Stimulated activated CD4-positive, alpha-beta T cell treated with anti-CD3 and anti-CD28 coated beads, Interleukin-4, amount 100 ng/mL, for 48 hours (primary cell): Measurements from ENCODE around the gene PTMA.
A peak's percentile ranks its signal among the peaks of the same experiment; 100 is the strongest.

Source experiments
- DNase-seq, 2 donors: peaks; one replicate each; pipeline ENCODE4 v3.0.0-alpha.2; 2020; ENCODE audit warnings: low read depth in 2 of 2

The PTMA gene

DNA sequence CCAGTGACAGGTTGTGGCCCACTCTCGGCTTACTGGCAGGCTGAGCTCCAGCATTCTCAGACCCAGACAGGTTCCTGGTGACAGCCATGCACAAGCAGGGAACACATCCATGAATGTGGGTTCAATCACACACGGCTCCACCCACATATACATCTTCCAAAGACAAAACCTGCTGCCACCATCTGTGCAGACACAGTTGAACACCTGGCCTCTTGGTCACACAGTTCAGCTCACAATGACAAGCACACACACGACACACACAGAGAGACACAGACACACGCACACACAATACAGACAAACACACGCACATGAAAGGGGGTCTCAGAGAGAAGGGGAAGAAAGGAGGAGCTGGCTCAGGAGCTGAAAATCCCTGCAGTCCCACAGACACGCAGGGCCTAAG lies 32.1 kb upstream of the PTMA start:
- no peak for DNase-seq

DNA sequence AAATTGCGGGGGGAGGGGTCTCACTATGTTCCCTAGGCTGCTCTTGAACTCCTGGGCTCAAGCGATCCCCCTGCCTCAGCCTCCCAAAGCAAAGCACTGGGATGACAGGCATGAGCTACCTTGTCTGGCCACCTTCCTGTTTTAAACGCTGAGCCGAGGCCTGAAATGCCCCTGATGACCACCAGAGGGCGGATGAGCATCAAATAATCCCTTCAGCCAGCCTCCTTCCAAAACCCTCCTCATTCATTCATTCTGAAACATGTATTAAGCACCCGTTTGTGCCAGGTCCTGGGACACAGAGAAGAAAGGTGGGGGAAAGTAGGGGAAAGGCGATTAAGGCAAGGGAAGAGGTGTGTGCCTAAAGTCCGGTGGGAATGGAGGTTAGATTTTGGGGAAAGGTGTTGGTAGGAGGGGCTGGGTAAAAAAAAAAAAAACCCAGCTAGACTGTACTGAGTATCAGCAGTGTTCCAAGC lies 30.7 kb upstream of the PTMA start:
- peak; percentile 72 to 78 for DNase-seq

DNA sequence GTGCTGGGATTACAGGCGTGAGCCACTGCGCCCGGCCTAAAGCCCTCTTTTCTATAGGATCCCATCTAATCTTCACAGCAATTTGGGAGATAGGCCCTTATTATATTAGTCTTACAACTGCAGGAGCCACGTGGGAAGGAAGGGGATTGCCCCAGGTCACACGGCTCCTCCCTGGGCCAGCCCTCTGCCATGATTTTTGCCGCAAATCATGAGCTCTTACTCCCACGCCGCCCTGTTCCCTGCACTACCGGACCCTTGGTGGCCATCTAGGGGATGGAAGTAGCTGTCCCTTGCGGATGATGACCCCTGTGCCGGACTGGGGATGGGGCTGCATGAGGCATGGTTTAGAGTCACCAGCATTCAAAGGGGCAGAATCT lies 28.4 kb upstream of the PTMA start:
- DNase-seq, result no peak

DNA sequence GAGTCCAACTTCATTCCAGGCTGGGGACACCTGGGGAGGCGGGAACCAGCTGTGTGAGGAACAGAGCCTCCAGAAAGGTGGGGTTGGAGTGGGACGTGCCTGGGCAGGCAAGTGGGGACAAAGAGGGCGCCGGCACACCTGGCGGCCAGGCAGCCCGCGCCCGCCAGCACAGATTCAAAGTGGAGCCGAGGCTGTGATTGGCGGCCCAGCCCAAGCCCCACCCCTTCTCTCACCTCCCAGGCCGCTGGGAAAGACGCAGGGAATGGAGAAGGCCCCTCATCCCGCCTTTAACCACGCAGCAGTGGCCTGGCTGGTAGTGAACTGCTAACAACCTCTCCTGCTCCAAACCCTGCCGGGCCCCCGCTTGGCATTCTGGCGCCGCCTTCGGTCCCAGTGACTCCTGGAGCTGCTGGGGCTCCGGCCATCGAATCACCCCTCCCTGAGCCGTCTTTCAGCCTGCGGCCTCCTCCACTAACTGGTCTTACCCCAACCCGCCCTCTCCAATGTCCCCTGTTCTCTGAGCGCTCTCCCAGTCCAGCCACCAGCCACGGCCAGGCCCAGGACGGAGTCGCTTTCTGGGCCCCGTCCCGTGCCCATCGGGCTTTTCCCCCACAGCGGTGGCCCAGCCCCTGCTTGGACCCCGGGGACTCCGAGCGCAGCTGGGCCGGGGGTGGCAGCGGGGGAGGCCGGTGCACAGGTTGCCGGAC lies 27.9 kb upstream of the PTMA start:
- no peak for DNase-seq

DNA sequence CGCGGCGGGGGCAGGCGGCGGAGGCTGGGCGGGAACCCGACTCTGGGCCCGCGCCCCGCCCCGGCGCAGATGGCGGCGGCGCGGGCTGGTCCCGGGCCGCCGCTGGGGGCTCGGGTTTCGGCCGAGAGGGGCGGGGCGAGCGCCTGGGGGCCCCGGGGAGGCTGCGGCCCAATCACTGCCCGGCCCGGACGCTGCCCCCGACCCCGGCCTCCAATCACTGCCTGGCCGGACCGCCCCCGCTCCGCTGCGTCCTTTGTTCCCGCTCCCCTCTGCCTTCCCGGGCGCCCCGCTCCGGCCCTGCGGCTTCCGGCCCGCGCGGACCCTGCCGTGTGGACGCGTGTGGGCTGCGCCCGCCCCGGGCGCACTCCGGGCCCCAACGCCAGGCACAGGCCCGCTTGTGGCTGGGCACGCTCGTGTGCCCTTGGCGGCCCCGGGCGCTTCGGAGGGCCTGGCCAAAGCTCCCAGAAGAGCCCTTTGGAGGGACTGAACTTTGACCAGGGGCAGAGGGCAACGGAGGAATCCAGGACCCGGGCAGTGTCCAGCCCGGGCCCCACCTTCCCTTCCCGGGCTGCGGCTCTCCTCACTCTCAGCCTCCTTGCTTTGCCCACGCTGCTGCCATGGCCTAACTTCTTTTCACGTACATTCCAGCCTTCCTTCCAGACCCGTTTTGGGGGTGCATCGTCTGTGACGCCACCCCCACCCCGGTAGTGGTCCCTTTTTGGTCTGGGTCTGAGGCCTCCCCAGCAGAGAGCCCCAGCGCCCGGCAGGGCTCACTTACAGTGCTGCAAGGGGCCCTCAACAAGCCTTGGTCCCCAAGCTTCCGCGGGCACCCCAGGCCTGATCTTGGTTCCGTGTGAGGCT lies 27.1 kb upstream of the PTMA start:
- DNase-seq, result no peak

DNA sequence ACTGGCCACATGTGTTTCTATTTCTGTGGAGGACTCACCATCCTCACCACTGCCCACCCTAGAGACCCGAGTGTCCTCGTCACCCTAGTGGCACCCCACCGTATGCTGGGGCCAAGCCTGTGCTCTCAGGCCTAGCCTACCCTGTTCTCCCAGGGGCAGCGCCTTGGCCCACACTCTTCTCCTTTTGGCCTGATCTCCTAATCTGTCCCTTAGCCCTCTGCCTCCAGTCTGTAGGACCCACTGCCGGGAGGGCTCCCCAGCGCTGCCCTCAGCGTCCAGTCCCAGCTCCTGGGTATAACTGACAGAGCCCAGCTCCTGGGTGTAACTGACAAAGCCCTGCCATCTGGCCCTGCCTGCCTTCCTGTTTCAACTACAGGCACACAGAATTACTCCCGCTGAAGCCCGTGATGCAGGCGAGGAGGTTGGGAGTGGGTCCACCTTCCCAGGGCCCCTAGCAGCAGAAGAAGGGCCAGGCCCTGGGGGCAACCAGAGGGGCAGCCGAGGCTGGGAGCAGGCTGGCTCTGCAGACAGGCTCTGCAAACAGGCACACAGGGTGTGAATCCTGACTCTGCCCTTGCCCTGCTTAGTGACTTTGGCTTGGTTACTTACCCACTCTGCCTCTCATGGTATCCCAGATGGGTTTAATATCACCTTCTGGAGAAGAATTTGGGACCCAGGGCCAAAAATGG lies 25.6 kb upstream of the PTMA start:
- DNase-seq, result no peak

DNA sequence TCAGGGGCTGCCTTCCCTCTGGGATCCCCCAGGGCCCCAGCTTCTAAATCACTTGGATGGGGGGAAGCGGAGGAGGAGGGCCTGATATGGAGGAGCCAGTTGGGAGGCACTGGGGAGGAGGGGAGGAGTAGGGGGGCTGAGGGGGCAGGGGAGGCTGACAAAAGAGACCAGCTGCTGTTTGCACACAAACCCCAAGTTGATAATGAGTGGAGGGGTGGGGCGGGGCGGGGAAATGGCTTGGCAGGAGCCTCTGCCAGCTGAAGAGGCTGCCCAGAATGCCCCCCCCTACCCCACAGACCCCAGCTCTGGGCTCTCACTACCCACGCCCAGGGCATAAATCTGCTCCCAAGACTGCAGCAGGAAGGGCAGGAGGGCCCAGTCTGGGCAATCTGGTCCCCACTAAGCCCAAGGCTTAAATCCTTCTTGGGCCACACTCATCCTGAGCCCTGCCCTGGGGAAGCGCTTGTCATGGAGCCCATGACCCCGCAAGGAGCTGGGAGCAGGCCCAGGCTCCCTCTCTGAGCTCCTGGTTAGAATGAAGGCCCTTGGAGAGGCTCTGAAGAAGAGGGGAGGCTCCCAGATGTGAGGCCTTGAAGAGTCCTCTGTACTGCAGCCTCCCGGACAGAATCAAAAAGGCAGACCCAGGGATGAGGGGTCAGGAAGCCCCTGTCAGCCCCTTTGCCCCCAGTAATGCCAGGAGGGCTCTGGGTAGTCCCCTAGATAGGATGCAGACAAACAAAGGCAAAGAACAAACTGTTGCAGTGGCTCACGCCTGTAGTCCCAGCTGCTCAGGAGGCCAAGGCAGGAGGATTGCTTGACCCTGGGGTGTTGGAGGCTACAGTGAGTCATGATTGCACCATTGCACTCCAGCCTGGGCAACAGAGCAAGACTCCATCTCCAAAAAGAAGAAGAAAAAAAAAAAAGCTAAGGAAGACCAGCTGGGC lies 24.8 kb upstream of the PTMA start:
- DNase-seq, result no peak

DNA sequence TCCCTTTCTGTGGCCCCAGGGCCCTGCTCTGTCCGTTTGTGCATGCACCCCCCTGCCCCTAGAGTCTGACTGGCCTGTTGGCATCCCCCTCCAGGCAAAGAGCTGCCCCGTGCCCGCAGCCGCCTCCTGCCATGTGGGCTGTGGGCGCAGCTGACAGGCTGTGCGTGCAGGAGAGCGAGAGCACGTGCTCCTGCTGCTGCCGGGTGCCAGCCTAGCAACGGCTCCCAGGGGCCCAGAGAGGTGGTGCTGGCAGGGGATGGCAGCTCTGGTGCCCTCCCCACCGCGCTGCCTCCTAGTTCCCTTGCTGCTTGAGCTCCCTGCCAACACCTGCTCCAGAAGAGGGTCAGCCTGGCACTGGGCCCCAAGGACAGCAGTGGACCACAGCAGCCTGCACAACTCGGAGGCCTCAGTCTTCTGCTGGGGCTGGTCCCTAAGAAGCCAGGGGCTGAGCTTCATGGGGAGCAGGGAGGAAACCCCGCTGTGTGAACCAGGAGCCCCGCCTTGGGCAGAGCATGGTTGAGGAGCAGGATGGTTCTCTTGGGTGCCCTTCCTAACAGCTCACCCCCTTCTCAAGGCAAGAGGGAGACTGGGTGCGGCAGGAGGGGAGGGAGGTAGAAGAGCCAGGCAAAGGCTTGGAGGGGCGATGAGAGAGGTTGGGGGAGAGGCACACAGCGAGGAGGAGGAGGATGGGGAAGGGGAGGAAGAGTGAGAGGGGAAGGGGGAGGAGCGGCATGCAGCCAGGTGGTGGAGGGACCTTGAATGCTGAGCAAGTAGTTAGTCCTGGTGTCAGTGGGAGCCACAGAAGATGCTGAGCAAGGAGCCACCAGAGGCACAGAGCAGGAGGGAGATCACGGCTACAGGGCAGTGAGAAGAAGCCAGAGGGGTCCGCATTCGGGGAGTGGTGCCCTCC lies 23.8 kb upstream of the PTMA start:
- DNase-seq, result no peak

DNA sequence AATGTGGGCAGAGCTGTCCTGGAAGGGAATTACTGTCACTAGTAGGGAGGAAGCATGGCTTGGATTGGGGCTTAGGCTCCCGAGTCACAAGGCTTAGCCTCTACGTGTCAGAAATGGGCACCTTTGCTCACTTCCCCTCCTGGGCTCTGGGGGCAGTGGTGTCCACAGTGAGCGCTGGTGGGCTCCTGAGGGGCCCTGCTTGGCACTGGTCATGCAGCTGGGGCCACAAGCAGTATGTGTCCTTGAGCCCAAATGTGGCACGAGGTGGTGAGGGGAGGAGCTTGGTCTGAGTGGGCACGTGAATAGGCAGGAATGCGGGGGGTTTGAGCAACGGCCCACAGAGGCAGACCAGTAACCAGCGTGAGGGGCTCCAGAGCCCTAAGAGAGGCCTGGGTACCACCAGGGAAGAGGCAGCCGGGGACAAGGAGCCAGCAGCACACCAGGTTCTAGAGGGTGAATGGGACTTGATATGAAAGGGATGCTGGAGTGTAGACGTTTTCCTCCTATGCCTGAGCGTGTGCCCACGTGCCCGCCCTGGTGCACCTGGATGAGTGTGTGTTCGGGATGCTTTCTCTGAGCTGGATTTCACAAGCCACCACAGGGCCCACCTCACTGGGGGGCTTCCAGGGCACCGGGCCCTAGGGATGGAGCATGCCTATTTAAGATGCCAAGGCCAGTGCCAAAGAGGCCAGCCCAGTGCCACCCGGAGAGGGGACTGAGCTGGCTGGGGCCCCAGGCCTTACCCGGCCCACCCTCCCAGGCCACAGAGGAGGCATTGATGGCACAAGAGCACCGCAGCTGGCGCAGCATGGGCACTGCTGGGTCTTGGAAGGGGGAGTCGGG lies 22.8 kb upstream of the PTMA start:
- no peak for DNase-seq

DNA sequence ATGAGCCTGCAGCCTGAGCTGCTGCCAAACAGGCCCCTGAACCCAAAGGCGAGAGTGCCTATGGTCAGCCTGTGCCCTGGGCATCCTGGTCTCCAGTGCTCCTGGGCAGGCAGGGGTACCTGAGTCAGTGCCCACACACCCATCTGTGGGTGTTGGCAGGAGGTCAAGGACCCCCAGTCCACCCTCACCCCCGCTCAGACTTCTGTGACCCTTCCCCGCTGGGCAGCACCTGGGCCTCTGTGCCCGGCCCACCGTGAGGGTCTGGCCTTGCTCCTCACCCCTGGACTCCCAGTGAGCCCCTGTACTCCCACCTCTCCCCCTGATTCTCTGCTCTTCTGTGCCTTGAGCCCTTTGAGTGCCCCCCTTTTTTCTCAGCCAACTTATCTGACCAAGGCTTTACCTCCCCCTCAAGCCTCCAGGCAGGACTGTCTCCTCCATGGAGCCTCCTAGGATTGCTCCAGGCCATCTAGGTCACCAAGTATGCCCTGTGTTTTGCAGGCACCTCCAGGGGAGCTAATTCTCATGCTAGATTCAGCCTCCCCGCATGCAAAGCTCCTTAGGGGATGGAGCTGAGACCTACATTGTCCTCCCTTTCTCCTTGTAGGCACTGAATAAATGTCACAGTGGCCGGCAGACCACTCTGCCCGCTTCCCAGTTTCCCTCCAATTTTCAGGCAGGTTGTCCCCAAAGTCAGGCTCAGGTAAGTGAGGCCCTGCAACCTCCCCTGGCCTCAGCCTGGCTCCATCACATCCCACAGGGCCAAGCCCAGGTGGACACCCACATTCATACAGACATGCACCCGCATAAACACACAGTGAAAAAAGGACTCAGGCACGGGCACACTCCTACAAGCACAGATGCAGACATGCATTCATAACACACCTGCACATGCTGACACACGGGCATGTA lies 21.9 kb upstream of the PTMA start:
- no peak for DNase-seq

DNA sequence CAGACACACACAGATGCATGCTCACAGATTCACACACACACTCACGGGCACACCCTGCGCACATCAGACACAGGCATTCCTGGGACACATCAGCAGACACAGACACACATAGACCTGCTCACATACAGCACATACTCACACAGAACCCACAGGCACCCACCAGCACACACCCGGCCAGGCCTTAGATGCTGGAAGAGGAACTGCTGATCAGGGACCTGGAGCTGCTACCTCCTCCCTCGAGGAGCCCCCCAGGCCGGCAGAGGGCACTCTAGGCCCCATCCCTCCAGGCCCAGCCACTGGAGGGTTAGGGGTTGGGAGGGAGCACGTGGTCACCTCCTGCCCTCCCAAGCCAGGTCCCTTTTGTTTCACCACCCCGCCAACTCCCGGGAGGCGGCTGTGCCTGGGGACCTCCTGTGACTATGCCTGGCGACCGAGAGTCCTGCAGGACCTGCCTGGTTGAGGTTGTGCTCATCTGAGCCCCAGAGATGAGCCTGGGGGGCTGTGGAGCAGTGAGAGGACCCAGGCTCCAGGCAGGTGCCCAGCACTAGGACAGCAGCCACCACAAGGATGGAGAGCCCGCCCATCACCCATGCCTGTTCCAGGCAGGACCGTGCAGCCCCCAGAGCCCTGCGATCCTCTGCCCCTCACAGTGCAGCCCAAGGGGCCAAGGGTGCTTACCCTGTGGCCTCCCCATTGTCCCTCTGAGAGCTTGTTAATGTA lies 21.0 kb upstream of the PTMA start:
- peak; percentile 60 to 66 for DNase-seq

DNA sequence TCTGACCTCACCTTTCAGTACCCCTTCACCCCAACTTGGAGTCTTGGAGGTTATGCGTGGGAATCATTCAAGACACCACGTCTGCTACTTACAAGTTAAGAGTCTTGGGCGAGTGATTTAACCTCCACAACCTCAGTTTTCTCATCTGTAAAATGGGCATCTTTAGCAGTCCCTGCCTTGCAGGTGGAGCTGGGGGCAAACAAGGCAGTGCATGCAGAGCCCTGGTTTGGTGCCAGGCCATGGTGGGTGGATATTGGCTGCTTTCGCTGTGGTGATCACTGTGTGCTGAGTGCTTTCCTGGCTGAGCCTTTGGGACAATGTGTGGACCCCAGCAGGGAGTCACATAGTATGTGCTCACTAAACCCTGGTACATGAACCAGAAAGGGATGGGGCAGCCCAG lies 20.4 kb upstream of the PTMA start:
- no peak for DNase-seq

DNA sequence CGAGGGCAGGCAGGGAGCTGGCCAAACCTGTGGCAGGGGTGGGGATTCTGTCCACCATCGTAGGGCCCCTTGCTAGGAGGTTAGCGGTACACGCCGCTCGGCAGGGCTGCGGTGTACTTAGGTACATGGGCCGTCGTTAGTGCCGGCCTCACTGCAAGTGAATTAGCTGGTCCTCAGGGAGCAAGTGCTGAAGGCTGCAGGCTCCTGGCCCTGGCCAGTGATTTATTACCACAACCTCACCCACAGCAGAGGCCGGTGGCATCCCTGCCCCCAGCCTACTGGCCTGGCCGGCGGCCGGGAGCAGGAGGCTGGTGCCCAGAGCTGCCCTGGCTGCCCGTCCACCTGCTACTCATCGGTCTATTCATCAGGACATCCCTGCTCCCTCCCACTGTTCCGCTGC lies 19.6 kb upstream of the PTMA start:
- no peak for DNase-seq

DNA sequence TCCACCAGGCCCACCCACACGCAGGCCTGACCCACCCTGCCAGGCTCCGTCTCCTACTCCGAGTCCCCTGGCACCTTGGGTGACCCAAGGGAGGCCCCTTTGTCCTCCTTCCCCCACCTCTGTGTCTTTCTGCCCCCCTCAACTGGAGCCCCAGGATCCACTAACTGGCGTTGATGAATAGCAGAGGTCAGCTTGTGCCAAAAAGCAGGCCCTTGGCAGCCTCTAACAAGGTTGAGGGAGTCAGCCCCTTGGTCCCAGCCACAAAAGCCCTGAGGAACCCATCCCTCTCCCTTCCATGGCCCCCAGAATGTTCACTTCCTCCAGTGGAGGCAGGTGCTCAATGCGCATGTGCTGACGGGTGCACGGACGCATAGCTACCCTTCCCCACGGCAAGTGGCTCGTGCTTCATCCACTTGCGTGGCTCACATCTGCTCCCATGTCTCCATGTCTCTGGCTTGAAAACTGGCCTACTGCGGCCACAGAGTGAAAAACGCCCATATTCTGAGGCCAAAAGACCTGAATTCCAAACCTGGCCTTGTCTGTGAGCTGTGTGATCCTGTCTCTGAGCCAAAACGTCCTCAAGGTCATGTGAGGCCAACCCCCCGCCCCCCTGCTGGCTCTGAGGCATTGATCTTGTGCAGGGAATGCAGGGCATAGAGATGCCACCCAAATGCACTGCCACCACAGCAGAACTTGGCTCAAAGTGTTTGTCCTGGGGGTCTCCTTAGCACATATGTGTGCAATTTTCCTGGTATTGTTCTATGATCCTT lies 19.0 kb upstream of the PTMA start:
- no peak for DNase-seq

DNA sequence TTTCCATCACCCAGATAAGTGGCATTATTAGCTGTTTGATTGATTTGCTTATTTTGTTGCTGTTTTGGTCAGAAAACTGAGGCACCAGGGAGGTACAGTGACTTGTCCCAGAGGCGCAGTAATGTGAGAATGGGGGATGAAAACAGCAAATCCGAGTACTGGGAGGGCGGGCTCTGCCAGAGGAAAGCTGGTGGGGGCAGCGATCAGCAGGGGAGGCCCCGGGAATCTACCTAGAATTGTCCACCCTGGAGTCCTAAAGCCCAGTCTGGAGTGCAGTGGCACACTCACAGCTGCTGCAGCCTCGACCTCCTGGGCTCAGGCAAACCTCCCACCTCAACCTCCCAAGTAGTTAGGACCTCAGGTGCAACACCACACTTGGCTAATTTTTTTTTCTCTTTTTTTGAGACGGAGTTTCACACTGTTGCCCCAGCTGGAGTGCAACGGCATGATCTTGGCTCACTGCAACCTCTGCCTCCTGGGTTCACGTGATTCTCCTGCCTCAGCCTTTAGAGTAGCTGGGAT lies 17.0 kb upstream of the PTMA start:
- DNase-seq, result no peak

DNA sequence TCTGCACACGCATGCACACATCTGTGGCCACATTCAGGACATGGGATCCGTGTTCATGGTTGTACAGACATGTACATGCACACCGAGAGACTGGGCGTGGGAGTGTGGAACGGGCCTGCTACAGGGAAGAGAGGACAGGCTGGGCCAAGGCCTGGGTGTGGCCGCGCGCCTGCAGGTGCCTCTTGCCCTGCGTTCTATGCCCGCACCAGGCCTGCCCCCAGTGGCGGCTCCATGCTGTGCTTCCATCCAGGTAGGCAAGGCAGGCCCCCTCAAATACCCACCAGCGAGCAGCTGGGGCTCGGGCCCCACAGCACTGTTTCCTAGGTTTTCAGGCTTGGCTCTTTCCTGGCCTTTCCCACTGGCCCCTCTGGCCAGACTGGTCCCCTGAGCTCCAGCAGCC lies 15.5 kb upstream of the PTMA start:
- DNase-seq, result no peak

DNA sequence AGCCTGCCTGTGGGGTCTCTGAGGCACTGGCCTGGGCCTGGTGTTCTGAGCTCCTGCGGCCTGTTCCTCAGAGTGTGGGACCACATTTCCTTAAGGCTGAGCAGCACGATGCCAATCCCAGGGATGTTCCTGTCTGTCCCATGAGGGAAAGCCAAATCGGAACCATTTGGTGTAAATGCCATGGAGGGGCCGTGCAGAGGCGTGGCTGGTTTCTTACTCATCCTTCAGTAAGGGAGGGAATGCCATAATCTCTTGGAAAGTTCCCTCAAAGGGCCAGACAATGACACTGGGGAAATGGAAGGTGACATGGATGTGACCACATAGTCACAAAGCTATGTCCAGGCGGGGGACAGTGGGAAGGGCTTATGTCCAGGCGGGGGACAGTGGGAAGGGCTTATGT lies 14.4 kb upstream of the PTMA start:
- no peak for DNase-seq
